Kidney (tissue), 14 donors: ENCODE measurements around the gene DNAJA3. TPM values are rescaled to one million over a fixed set of nuclear protein-coding genes. Genes with fewer than 3 reads are reported as not detected.

Experiments used
- DNase-seq, 5 donors: peaks; one replicate each; pipeline ENCODE4 v3.0.0-alpha.2; 2013 to 2020
- FAIRE-seq: peaks from 2 replicates; lab custom pipeline; 2012; peaks lifted over from hg19 to GRCh38; lab: Jason Lieb, UNC
- H3K27ac ChIP-seq, 2 donors: one replicate each; pipeline ENCODE4 v1.7.0; 2013; ENCODE audit warnings: low read depth in 2 of 2, low read length in 2 of 2, inconsistent platforms in 1 of 2
- H3K27me3 ChIP-seq: one replicate; pipeline ENCODE4 v1.7.1; 2013; ENCODE audit warnings: low read length, inconsistent platforms; ENCODE audit not compliant: control insufficient read depth, insufficient read depth
- H3K36me3 ChIP-seq, 3 donors: one replicate each; pipeline versions ENCODE4 v1.7.0 to v1.7.1; 2013; ENCODE audit warnings: low read length in 3 of 3, control low read depth in 1 of 3, inconsistent platforms in 1 of 3; ENCODE audit not compliant: insufficient read depth in 3 of 3, control insufficient read depth in 2 of 3
- H3K4me1 ChIP-seq, 3 donors: one replicate each; pipeline versions ENCODE4 v1.7.0 to v1.7.1; 2013; ENCODE audit warnings: low read length in 3 of 3, inconsistent platforms in 1 of 3, low read depth in 1 of 3; ENCODE audit not compliant: control insufficient read depth in 2 of 3, insufficient read depth in 2 of 3
- H3K4me3 ChIP-seq, 3 donors: one replicate each; pipeline versions ENCODE4 v1.7.0 to v1.8.1; 2013; ENCODE audit warnings: low read length in 3 of 3, control low read depth in 1 of 3, inconsistent platforms in 1 of 3
- H3K9ac ChIP-seq, 3 donors: one replicate each; pipeline versions ENCODE4 v1.7.0 to v1.7.1; 2013; ENCODE audit warnings: low read length in 3 of 3, control low read depth in 1 of 3, inconsistent platforms in 1 of 3
- H3K9me3 ChIP-seq, 3 donors: one replicate each; pipeline versions ENCODE4 v1.7.0 to v1.7.1; 2013; ENCODE audit warnings: low read length in 3 of 3, control low read depth in 1 of 3, inconsistent platforms in 1 of 3; ENCODE audit not compliant: control insufficient read depth in 2 of 3, insufficient read depth in 1 of 3
- intact Hi-C: fragments of 100-400 bp; cut with DNase I; formaldehyde crosslinking; loops from one replicate; pipeline ENCODE4 v1.11.1; 2022
- polyA plus RNA-seq: library from polyadenylated mRNA; stranded (reverse); fragments of 350-450 nt; fragmentation: Illumina TruSeq; extraction: RNeasy Lipid Tissue Mini Kit (QIAGEN cat#74804); gene quantifications from one replicate; pipeline ENCODE4 v1.2.3, GENCODE V29; 2014; ENCODE audit warnings: low read depth, low replicate concordance; ENCODE audit not compliant: insufficient read depth
- total RNA-seq: library from RNA; stranded (reverse); fragmentation: NEBNext Ultra II Directional; extraction: Animal tissue kit (Norgen Biotek cat#: 25700); gene quantifications from one replicate; pipeline ENCODE4 v1.2.1, GENCODE V29; 2021
- TF ChIP-seq, protein P1 (sequence below): IDR thresholded peaks from 3 replicates; pipeline ENCODE4 v1.5.1; 2012; ENCODE audit warnings: mild to moderate bottlenecking, moderate library complexity, borderline replicate concordance; ENCODE audit not compliant: insufficient read depth; ENCODE audit errors: extremely low read depth
- donor health status: control.
- donor health status: control.
- donor health status: control.
- donor health status: control.
- donor health status: control.
- donor health status: DM: yes; HTN: yes; CAD: no.
- donor health status: Normal renal cell carcinoma (clear cell type).

The DNAJA3 gene
- total and polyA plus RNA-seq, 2 donors from 2014 or later = 41.1 to 49.4 TPM

- no peaks in the 10 kb centered on the region for H3K9me3 ChIP-seq
- DNase-seq (peak in 3 of 5 donors; percentile 52 to 86 (median 66)), FAIRE-seq (no peak)
- H3K4me3 ChIP-seq = no peak overlapping the region
- TF ChIP-seq, protein P1, sequence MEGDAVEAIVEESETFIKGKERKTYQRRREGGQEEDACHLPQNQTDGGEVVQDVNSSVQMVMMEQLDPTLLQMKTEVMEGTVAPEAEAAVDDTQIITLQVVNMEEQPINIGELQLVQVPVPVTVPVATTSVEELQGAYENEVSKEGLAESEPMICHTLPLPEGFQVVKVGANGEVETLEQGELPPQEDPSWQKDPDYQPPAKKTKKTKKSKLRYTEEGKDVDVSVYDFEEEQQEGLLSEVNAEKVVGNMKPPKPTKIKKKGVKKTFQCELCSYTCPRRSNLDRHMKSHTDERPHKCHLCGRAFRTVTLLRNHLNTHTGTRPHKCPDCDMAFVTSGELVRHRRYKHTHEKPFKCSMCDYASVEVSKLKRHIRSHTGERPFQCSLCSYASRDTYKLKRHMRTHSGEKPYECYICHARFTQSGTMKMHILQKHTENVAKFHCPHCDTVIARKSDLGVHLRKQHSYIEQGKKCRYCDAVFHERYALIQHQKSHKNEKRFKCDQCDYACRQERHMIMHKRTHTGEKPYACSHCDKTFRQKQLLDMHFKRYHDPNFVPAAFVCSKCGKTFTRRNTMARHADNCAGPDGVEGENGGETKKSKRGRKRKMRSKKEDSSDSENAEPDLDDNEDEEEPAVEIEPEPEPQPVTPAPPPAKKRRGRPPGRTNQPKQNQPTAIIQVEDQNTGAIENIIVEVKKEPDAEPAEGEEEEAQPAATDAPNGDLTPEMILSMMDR = no peak
- H3K9ac ChIP-seq = no peak overlapping the region
- peaks cover 0 to 14% (median 6%) of the 10 kb centered on the region in 3 donors for H3K4me1 ChIP-seq
- H3K27ac ChIP-seq = no peak overlapping the region
- intact Hi-C loops = no loop called here
- no peaks in the 10 kb centered on the region for H3K27me3 ChIP-seq
- no peaks in the 10 kb centered on the region for H3K36me3 ChIP-seq
These were observed 14.0 kb upstream of the DNAJA3 start for GRCh38 chr16:4411684-4412083.

DNA sequence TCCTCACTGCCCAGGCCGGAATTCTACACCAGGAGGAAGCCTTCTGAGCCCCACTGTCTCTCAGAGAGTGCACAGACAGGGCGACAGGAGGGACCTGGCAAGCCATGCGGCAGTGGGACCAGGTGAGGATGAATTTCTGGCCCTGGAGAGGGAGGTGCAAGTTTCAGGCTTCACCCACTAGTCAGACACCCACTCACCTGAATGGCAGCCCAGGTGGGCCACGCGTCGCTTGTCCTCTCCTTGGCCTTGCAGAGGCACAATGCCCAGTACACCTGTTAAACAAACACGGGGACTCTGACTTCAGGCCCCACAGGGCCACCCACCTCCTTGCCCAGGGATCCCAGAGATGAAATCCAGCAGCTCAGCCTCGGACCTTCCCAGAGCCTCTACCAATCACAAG lies 13.5 kb upstream of the DNAJA3 start:
- Histone ChIP-seq H3K4me3 (no peak overlapping the region), H3K9me3 (no peaks in the 10 kb centered on the region), H3K9ac (no peak overlapping the region), H3K27me3 (no peaks in the 10 kb centered on the region), H3K27ac (no peak overlapping the region), H3K4me1 (peaks cover 0 to 17% (median 6%) of the 10 kb centered on the region in 3 donors), H3K36me3 (no peaks in the 10 kb centered on the region)
- DNase-seq (no peak), FAIRE-seq (no peak)
- intact Hi-C loops = no loop called here
- TF ChIP-seq, protein P1 = no peak

DNA sequence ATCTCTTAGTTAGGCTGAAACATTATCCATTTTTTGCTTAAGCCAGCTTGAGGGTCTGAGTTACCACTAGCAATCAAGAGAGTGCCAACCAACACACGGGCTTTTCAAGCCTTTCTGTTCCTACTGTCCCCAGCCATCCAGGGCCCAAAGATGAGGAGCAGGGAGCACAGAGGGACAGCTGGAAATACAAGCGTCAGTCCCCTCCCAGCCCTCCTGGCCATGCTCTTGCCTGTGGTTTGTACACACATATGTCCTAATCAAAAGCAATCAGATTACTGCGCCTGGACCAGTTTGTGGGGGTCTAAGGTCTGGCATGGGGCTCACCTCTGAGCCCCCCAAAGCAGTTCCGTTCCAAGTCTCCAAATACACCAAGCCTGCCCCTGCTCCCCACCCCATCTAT lies 12.8 kb upstream of the DNAJA3 start:
- no peak for FAIRE-seq
- Histone ChIP-seq H3K4me3 (no peak overlapping the region), H3K27ac (no peak overlapping the region), H3K9ac (no peak overlapping the region), H3K9me3 (no peaks in the 10 kb centered on the region), H3K27me3 (no peaks in the 10 kb centered on the region), H3K36me3 (no peaks in the 10 kb centered on the region), H3K4me1 (peaks cover 0 to 17% (median 6%) of the 10 kb centered on the region in 3 donors)
- intact Hi-C loops = no loop called here
- TF ChIP-seq, protein P1 = no peak
- DNase-seq = no peak
